ENCODE data around the gene ZDHHC20. TPM values are rescaled to one million over a fixed set of nuclear protein-coding genes. Genes with fewer than 3 reads are reported as not detected.

ZDHHC20 gene
- polyA plus RNA-seq, 1 of the 3 experiments (the other 2 are of a cell fraction) = 8.7 TPM

DNA sequence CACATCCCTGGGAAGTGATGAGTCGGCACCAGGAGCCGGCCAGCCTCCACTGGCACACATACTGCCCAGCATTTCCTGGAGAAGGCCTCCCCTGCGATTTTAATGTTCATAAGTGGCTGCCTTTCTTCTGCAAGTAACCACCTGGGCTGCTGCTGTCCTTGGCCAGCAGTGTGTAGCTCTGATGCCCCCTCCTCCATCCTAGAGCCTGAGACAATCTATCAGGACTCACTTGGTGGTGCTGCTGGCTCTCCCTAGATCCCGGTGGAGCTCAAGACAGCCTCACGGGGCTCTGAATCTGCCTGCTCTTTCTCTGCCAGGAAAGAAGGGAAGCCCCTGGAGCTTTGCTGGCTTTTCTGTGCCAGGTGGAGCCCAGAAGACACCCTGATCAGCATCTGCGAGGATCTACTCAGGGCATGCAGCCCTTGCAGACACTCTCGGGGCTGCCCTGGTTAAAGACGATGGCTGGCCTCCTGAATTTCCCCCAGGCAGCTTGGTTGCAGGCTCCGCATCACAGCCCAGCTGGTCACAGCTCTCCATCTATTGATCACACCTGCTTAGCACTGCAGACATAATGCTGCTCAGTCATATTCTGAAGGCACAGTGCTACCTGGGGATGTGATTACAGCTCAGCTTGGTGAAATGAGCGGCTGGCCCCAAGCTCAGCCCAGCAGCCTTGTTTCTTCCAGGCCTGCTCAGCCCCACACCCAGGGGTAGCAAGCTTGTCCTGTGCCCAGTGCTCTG, 122.3 kb downstream of the ZDHHC20 start:
- POLR2A ChIA-PET = no interaction called here
- Histone ChIP-seq H3K9ac (no peak overlapping the region), H3K27ac (ENCODE audit: low read depth in 2 of 2, low read length in 1 of 2) (no peak overlapping the region), H3F3A (replicated peaks; ENCODE audit: insufficient read depth) (no peaks in the 10 kb centered on the region), H4K20me1 (ENCODE audit: insufficient read depth) (no peaks in the 10 kb centered on the region), H2AFZ (ENCODE audit: low read depth) (no peak overlapping the region), H3K9me2 (no peaks in the 10 kb centered on the region), H3K9me3 (no peaks in the 10 kb centered on the region), H3K4me2 (no peak overlapping the region), H3K79me2 (ENCODE audit: insufficient read depth) (no peaks in the 10 kb centered on the region), H3K36me3 (replicated peaks in 1 of 2; ENCODE audit: control insufficient read depth in 1 of 2, insufficient read depth in 2 of 2, low read length in 1 of 2) (no peaks in the 10 kb centered on the region), H3K4me1 (ENCODE audit: control insufficient read depth in 1 of 2, insufficient read depth in 2 of 2, low read depth in 1 of 2, low read length in 1 of 2) (no peaks in the 10 kb centered on the region), H3K27me3 (ENCODE audit: insufficient read depth) (no peaks in the 10 kb centered on the region), H3K4me3 (ENCODE audit: low read depth in 2 of 2, low read length in 1 of 2) (no peak overlapping the region)
- 68% methylated on average over 8 of the region's 10 CpGs for WGBS (ENCODE audit: low lambda C conversion rate)
- DNase-seq = no peak
- no peak for TF ChIP-seq MEF2A (IDR thresholded peaks at IDR 0.05; ENCODE audit: borderline replicate concordance, low read depth)
- no peak for TF ChIP-seq TCF12 (IDR thresholded peaks at IDR 0.05)
- CTCF ChIA-PET = interaction anchor here (0.6 kb wide), 1 partner anchor 38 kb away, joined by 3 read pairs; no protein-coding TSS in a partner anchor

DNA sequence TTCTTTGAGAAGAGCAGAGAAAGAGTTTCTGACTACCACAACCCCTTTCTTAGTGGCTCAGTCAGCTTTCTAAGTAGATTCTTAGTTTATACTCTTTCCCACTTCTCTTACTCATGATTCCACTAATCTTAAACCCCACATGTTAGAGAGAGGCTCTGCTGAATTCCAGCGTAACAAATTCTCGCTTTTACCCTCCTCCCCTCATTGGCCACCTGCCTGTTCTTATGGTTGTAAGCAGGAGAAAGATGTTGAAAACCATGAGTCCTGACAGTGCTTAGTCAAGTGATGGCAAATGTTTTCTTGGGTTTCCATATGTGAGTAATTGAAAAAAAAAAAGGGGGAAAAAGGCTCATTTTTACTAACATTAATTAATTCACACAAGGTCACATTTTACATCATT, 125.9 kb downstream of the ZDHHC20 start:
- H3K4me2 ChIP-seq = no peak overlapping the region
- H2AFZ ChIP-seq (ENCODE audit: low read depth) = no peak overlapping the region
- no peak for DNase-seq
- POLR2A ChIA-PET = no interaction called here
- no peak overlapping the region for H3K9ac ChIP-seq
- 36% methylated on average over 2 of the region's 2 CpGs for WGBS (ENCODE audit: low lambda C conversion rate)
- H3K9me3 ChIP-seq = no peaks in the 10 kb centered on the region
- no peak overlapping the region for H3K27ac ChIP-seq (ENCODE audit: low read depth in 2 of 2, low read length in 1 of 2)
- no peaks in the 10 kb centered on the region for H3K4me1 ChIP-seq (ENCODE audit: control insufficient read depth in 1 of 2, insufficient read depth in 2 of 2, low read depth in 1 of 2, low read length in 1 of 2)
- TF ChIP-seq FOSL2 (IDR thresholded peaks at IDR 0.05; ENCODE audit: borderline replicate concordance, low read depth) (no peak), RCOR1 (IDR thresholded peaks at IDR 0.05; ENCODE audit: low read length) (no peak), GABPA (IDR thresholded peaks at IDR 0.05; ENCODE audit: low read depth) (no peak), POLR2AphosphoS5 (IDR thresholded peaks at IDR 0.05; ENCODE audit: low read depth, low read length) (no peak), MEF2A (IDR thresholded peaks at IDR 0.05; ENCODE audit: borderline replicate concordance, low read depth) (no peak), EP300 (IDR thresholded peaks at IDR 0.05; ENCODE audit: borderline replicate concordance in 1 of 2, low read depth in 1 of 2, low read length in 1 of 2) (no peak), TAF1 (IDR thresholded peaks at IDR 0.05; ENCODE audit: borderline replicate concordance, low read depth, low read length) (no peak), NFIC (IDR thresholded peaks at IDR 0.05; ENCODE audit: borderline replicate concordance) (no peak), CHD2 (IDR thresholded peaks at IDR 0.05; ENCODE audit: low read length, partially characterized antibody) (no peak), SIN3A (IDR thresholded peaks at IDR 0.05; ENCODE audit: borderline replicate concordance, low read depth, low read length) (no peak), YY1 (IDR thresholded peaks at IDR 0.05; ENCODE audit: low read depth) (no peak), SMC3 (IDR thresholded peaks at IDR 0.05; ENCODE audit: low read depth, low read length) (no peak), TCF12 (IDR thresholded peaks at IDR 0.05) (no peak)
- TF ChIP-seq, protein P1, sequence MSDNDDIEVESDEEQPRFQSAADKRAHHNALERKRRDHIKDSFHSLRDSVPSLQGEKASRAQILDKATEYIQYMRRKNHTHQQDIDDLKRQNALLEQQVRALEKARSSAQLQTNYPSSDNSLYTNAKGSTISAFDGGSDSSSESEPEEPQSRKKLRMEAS (IDR thresholded peaks at IDR 0.05; ENCODE audit: low read depth) = no peak
- TF ChIP-seq, protein P2, sequence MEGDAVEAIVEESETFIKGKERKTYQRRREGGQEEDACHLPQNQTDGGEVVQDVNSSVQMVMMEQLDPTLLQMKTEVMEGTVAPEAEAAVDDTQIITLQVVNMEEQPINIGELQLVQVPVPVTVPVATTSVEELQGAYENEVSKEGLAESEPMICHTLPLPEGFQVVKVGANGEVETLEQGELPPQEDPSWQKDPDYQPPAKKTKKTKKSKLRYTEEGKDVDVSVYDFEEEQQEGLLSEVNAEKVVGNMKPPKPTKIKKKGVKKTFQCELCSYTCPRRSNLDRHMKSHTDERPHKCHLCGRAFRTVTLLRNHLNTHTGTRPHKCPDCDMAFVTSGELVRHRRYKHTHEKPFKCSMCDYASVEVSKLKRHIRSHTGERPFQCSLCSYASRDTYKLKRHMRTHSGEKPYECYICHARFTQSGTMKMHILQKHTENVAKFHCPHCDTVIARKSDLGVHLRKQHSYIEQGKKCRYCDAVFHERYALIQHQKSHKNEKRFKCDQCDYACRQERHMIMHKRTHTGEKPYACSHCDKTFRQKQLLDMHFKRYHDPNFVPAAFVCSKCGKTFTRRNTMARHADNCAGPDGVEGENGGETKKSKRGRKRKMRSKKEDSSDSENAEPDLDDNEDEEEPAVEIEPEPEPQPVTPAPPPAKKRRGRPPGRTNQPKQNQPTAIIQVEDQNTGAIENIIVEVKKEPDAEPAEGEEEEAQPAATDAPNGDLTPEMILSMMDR (IDR thresholded peaks at IDR 0.05) = no peak
- TF ChIP-seq, protein P3, sequence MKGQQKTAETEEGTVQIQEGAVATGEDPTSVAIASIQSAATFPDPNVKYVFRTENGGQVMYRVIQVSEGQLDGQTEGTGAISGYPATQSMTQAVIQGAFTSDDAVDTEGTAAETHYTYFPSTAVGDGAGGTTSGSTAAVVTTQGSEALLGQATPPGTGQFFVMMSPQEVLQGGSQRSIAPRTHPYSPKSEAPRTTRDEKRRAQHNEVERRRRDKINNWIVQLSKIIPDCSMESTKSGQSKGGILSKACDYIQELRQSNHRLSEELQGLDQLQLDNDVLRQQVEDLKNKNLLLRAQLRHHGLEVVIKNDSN (IDR thresholded peaks at IDR 0.05; ENCODE audit: borderline replicate concordance, low read depth) = no peak
- TF ChIP-seq, protein P4, sequence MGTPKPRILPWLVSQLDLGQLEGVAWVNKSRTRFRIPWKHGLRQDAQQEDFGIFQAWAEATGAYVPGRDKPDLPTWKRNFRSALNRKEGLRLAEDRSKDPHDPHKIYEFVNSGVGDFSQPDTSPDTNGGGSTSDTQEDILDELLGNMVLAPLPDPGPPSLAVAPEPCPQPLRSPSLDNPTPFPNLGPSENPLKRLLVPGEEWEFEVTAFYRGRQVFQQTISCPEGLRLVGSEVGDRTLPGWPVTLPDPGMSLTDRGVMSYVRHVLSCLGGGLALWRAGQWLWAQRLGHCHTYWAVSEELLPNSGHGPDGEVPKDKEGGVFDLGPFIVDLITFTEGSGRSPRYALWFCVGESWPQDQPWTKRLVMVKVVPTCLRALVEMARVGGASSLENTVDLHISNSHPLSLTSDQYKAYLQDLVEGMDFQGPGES (IDR thresholded peaks at IDR 0.05; ENCODE audit: low read depth, low read length) = no peak
- H3F3A ChIP-seq (replicated peaks; ENCODE audit: insufficient read depth) = no peaks in the 10 kb centered on the region
- no peaks in the 10 kb centered on the region for H3K9me2 ChIP-seq
- H3K27me3 ChIP-seq (ENCODE audit: insufficient read depth) = no peaks in the 10 kb centered on the region
- no peaks in the 10 kb centered on the region for H3K36me3 ChIP-seq (replicated peaks in 1 of 2; ENCODE audit: control insufficient read depth in 1 of 2, insufficient read depth in 2 of 2, low read length in 1 of 2)
- H3K4me3 ChIP-seq (ENCODE audit: low read depth in 2 of 2, low read length in 1 of 2) = no peak overlapping the region
- no peaks in the 10 kb centered on the region for H3K79me2 ChIP-seq (ENCODE audit: insufficient read depth)
- CTCF ChIA-PET = no interaction called here
- H4K20me1 ChIP-seq (ENCODE audit: insufficient read depth) = no peaks in the 10 kb centered on the region
